DLD1 (cell line): ENCODE measurements around the gene CNTNAP4.

Experiments
- in situ Hi-C: cut with HindIII; loops from 2 replicates; pipeline ENCODE4 v1.10.0; 2017; ENCODE audit warnings: low sequenced_read_pairs

CNTNAP4 gene

DNA sequence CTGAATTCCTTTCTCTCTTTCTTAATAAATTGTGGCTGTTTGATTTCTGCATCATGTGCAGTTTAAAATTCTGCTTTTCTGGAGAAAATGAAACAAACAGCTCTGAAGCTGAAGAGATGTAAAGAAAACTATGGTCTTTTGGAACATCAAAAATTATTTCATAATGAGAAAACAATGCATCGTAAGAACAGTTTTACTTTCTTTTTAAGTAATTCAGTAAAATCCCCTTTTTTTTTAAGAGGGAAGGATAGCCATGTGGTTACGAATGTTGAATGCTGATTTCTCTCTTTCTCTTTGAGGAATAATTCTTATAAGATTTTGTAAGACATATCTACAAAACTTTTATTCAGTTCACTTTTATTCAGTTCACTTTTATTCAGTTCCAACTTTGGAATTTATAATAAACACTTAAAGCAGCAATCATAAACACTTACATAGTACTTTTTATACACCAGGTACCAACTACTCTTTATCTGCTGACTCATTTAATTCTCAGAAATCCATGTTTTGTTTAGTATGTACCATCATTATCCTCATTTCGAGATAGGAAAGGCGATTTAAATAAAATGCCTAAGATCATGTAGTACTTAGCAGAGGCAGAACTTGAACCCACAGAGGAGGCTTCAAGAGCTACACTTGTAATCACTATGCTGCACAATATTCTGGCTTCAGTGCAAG, 26.6 kb downstream of the CNTNAP4 start:
- in situ Hi-C loops, result no loop called here

- in situ Hi-C loops, result no loop called here
Measured at GRCh38 chr16:76309639-76310335, 32.6 kb downstream of the CNTNAP4 start.

- in situ Hi-C loops, result no loop called here
Measured at GRCh38 chr16:76311260-76311659, 34.1 kb downstream of the CNTNAP4 start.

DNA sequence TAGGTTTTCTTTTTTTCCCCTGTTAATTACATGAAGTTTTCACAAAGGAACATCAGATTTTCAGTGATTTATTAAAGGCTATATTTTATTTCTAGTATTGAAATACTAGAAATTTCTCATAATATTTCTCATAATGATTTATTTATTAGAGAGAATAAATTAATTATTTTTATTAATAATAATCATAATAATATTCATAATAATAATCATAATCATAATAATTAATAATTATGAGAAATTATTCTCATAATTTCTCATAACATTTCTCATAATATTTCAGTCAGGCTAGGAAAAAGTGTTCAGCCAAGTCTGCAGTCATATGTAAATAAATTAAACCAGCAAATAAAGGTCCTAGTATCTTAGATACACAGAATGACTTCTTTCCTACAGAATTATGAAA, 41.4 kb downstream of the CNTNAP4 start:
- in situ Hi-C loops, result no loop called here

GRCh38 chr16:76329106-76329505, 51.9 kb downstream of the CNTNAP4 start:
- in situ Hi-C loops, result no loop called here

- in situ Hi-C loops, result no loop called here
Measured at GRCh38 chr16:76335180-76335974, 58.2 kb downstream of the CNTNAP4 start.

GRCh38 chr16:76336112-76336511, 58.9 kb downstream of the CNTNAP4 start:
- in situ Hi-C loops, result no loop called here

DNA sequence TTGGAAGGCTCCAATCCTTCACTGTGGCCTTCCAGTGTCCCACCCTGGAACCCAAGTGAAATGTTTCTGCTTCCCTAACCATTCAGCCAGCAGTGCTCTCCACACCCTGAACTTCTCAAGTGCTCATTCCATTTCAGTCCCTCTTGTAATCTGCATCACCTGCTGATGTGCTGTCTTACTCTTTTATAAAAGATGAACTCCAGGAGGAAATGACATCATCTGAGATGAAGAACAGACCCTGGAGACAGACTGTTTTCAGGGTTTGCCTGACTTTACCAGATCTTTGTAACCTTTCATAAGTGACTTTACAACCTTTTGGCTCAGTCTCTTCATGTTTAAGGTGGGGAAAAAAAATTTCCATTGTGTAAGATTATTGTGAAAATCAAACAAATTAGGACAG, 61.3 kb downstream of the CNTNAP4 start:
- in situ Hi-C loops, result no loop called here

DNA sequence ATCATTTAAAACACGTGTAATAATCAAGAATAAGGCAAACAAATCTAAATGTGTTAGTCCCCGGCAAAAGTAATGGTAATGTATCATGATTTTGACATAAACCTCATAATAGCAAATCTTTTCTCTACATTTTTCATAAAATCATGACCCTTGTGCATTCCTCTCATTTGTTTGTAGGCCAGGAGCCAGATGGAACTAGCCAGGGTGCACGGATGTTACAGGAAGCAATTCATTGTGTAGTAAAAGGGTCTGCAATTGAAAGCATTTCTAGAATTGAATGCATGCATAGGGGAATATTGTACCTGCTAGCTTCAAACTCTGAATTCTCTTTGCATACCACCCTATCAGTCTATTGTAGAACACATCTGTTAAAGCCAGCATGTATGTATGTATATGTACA, 66.6 kb downstream of the CNTNAP4 start:
- in situ Hi-C loops, result no loop called here

GRCh38 chr16:76345163-76345661, 68.0 kb downstream of the CNTNAP4 start:
- in situ Hi-C loops, result no loop called here

- in situ Hi-C loops, result no loop called here
Measured at GRCh38 chr16:76346210-76346609, 69.0 kb downstream of the CNTNAP4 start.

DNA sequence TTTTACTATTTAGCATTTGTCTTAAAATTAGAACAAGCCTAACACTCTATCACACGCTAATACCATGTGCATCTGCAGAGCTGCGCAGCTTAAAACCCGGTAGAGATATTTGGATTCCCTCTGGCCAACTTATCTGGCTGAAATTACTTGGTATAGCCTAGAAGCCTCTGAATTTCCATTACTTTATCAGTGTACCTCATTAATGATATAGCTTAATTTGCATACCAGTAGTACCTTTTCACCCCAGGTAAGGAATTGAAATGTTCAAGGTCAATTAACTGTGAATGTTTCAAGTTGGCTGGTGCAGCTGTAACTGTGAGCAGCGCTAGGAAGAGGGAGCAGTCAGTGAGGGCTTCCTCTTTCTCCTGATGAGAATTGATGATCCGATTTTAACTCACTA, 74.2 kb downstream of the CNTNAP4 start:
- in situ Hi-C loops, result no loop called here

DNA sequence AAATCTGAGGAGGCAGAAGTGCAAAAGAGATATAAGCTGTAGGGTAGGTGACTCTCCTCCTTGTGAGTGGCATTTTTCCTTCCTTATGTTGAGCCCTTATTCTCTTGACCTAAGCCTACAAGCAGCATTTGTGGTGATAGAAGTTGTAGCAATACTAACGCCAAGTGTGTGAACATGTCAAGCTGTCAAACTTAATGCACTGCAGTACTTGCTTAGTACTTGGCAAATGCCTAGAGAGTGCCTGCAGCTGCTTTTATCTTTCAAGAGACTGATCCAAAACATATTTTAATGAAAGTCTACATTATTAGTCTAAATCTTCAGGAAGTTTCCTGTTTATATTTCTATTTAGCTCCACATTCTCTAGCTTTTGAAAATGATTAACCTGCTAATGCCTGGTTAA, 83.2 kb downstream of the CNTNAP4 start:
- in situ Hi-C loops, result no loop called here

- in situ Hi-C loops, result no loop called here
Measured at GRCh38 chr16:76370344-76370743, 93.1 kb downstream of the CNTNAP4 start.

DNA sequence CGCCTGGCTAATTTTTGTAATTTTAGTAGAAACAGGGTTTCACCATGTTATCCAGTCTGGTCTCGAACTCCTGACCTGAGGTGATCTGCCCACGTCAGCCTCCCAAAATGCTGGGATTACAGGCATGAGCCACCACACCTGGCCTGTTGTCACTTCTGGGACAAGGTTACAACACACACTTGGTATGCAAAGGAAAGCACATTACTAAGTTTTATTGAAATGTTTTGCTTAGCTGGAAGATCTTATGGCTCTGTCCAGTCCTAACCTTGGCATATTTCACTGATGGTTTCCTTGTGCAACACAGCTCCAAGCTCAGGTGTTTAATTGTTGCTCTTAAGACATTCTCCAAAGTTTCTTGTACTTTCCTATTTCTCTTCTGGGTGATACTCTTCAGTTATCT, 94.2 kb downstream of the CNTNAP4 start:
- in situ Hi-C loops, result no loop called here

- in situ Hi-C loops, result no loop called here
Measured at GRCh38 chr16:76373998-76374397, 96.8 kb downstream of the CNTNAP4 start.

GRCh38 chr16:76376988-76377387, 99.8 kb downstream of the CNTNAP4 start:
- in situ Hi-C loops, result no loop called here

DNA sequence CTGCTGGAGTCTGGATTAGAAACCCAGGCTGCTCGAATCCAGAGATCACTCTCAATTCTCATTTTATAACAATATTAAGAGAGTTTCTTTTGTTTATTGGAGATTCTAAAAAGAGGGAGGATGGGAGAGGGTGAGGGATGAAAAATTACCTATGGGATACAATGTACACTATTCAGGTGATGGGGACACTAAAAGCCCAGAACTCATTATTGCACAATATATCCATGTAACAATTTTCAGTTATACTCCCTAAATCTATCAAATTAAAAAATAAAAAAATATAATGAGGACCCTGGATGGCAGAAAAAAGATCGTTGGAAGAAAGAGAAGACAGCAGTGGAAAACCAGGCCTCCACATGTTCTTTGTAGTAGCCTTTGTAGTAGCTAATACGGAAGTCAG, 100.8 kb downstream of the CNTNAP4 start:
- in situ Hi-C loops, result no loop called here

GRCh38 chr16:76381096-76381495, 103.9 kb downstream of the CNTNAP4 start:
- in situ Hi-C loops, result no loop called here

DNA sequence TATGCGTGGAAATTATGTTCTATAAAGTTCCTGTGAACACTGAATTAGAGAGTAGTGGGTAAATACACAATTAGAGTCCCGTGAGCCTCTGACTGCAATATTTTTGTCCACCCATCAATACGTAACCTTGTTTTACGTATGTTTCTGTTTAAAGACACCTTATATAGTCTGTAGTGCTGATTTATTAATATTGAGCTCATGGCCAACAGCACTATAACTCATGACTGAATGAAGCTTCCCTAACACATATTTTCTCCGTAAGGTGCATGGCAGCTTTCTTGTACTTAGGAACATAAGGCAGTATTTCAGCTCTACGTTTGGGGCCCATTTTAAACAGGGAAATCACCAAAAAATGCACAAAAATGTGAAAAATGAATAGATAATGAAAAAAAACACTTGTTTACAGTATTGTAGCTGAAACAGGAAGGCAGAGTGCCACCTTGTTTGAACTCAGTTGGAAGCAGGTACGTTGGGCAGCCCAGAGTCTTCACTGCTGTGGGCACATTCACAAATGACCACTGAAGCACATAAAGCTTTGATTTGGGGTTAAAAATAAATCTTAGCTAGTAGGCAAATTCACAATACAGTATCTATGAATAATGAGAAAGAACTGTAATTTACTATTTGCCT, 108.5 kb downstream of the CNTNAP4 start:
- in situ Hi-C loops, result no loop called here

DNA sequence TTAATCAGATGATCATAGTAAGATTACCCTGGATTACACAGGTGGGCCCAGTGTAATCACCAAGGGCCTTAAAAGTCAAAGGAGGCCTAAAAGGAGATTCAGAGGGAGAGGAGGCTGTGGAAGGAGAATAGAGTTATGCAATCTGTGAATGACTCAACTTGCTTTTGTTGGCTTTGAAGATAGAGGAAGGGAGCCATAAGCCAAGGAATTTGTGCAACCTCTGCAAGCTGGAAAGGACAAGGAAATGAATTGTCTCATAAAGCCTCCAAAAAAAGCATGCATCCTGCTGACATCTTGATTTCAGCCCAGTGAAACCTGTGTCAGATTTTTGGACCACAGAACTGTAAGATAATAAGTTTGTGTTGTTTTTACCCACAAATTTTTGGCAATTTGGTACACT, 109.6 kb downstream of the CNTNAP4 start:
- in situ Hi-C loops, result no loop called here
